GM19025 (cell line): ENCODE results near the gene PAGE2B.
"Not testable (repeated sequence)": the region's sequence is repeated elsewhere in the genome, so short reads cannot be mapped to it uniquely, and the experiment has no call there.

Experiments used
- ATAC-seq: cut with Tn5 transposase; IDR thresholded peaks from one replicate; pipeline ENCODE4 v1.9.1; 2021; ENCODE audit warnings: mild to moderate bottlenecking, low read depth, moderate library complexity; ENCODE audit not compliant: unreplicated experiment

PAGE2B gene

DNA sequence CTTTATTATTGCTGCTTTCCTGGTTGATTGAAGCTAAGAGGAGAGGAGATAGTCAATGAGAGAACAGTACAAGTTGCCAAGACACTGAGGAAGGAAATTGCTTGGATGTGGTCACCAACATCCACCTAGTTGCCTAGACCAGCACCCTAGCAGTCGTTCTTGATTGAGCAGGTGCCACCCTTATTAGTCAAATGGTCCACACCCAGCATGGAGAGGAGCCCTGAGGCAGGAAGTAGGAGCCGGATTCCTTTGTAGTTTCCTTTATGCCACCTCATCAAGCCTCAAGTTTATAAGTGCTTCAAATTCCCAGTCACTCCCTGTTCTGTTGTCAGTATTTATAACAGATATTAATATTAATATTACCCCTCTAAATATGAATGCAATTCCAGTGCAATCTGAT, 33.1 kb downstream of the PAGE2B start:
- ATAC-seq = no peak

DNA sequence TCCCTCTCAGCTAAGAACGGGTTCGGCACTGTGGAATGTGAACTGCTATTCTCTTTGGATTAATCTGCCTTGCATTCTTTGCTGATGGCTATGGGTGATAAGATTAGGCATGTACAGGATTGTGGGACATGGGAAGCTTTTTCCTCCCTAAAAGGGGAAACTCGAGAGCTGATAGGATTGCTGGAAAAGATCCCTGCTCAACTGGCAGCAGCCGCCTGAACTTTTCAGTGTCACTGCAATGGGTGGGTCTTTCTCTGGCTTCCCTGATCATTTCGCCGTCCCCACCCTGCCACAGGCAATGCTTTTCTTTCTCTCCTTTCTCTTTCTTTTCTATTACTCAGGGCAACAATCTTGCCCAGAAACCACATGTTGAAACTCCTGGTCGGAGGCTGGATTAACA, 34.5 kb downstream of the PAGE2B start:
- ATAC-seq = no peak

DNA sequence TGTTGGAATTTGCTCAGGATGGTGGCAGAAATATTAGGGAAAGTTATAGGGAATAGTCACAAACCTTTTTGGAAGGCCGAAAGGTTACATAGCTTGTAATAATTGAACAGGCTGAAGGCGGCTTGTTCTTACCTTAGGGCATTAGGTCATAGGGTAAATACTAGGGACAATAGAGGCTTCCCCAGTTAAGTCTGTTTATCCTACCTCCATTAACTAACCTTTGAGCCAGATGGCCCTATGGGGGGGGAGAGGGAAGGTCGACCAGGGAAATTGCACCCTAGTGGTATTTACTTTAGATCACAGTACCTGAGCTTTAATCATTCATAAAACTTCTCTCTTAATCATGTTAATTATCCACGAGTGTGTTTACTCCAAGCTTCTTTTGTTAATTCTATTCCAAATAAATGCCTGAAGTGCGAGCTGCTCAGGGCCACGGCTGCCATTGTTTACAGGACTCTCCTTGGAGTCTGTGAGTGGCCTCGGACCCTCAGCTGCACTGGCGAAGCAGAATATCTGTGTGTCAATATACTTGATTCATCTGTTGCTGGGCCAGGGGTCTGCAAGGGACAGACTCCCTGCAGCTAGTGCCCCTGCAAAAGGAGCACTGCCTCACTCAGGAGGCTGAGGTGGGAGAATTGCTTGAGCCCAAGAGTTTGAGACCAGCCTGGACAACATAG, 36.9 kb downstream of the PAGE2B start:
- no peak for ATAC-seq

DNA sequence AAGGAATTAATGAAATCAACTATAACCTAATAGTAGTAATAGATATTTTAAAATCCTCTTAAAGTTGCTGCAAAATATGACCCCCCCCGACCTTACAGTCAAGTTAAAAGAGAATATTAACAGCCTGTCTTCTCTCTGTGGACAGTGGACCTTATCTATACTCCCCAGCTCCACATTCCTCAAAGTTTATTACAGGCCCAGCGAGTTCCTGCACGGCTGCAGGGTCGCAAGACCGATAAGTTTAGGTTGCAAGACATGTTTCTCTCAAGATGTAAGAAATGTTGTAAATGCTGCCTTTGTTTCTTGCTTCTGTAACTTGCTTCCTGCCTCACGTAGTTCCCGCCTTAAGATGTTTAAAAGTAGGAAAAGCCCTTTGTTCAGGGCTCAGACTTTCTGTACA, 41.8 kb downstream of the PAGE2B start:
- not testable (repeated sequence) for ATAC-seq

DNA sequence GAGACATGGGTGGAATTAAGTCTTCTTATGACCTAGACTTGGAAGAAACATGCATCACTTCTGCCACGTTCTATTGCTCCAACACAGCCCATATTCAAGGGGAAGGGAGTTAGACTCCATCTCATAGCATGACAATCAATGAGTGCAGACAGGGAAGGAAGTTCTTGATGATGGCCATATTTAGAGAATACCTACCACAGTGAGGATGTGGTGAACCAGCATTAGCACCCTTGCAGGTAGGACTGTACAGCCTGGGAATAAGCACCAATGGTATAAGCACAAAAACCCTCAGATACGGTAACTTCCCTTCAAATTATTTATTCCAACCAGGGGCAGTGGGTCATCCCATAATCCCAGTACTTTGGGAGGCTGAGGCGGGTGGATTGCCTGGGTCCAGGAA, 43.7 kb downstream of the PAGE2B start:
- no peak for ATAC-seq

DNA sequence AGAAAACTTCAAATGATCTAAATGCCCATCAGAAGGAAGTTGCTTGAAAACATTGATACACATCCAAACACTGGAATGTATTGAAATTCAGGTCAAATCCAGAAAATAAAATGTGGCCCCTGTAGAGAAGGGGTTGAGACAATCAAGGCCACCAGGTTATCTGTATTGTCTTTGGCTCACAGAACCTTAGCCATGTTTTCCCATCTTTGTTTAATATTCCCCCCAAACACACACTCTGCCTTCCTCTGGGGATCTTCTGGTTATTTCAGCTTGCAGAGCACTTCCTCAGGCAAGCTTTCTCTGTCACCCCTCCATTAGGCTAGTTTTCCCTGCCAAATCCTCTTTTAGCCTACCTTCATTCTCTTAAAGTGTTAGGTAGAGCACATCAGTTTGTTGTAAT, 44.4 kb downstream of the PAGE2B start:
- no peak for ATAC-seq

DNA sequence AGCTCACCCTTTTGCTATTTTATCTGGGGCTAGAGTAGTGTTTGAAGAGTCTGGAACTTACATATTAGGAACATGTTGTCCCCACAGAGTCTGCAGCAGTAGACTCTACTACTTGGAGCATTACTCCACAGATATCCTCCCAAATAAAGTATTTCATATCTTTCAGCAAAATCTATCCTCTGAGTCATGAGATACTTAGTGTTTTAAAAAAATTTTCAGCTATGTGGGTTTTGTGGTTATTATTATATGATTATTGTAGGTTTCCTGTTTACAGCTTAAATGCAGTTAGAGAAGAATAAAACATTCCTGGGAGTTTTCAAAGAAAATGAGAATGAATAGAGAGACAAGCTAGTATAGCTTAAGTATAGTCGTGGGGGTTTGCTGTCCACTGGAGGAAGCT, 44.9 kb downstream of the PAGE2B start:
- no peak for ATAC-seq

DNA sequence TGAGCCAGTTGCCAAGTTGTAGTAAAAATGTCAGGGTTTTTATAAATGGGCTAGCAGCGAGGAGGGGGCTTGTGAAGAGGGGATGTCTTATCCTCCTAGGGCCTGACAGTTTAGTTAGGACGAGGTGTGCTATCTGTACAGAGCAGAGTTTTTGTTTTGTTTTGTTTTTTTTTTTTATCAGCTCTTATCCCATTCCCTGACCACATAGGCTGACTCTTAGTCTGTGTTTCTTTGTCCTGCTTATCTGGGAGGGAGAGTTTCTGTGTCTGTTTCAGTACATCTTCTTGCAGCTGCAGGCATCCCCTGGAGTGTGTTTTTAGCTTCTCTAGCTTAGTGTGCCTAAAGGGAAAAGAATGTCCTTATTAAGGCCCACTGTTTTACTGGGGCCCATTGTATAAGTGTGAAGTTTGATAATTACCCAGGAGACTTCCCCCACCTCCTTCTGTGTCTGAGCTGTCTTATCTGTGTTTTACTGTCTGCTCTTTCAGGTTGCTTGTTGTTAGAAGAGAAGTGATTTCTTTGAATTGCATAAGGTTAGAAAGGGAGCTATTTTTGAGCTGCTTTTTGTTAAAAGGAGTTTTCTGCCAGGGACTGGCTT, 46.0 kb downstream of the PAGE2B start:
- ATAC-seq = no peak

DNA sequence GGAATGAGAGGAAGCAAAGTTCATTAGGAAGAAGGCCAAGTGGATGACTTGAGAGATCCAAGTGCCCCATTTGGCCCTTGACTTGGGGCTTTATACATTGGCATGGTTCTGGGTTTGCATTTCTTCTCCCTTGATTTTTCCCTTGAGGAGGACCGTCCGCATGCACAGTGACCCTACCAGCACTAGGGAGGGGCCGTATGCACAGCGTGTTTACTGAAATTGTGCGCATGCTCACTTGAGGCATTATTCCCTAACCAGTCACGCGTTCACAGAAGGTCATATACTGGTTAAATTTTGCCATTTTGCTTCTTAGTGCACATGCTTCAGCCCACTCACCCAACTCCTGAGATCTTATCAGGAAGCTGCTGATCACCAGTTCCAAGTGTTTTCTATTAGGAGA, 49.1 kb downstream of the PAGE2B start:
- ATAC-seq = no peak

DNA sequence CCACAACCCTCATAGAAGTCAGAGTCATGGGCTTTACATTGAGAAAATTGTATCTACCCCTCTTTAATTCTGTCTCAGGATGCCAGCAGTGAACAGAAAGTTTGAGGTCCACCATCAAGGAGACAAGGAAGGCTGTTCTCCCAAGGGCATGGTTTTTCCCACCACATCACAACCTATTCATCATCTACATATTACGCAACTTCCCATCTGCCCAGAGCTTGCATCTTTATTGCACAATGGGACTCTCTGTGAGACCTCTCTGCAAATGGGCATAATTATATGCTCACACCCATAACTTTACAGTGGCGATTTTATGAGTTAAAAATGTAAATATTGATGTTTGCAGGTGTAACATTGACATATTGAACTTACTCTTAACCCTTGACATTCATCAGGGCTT, 52.9 kb downstream of the PAGE2B start:
- no peak for ATAC-seq
